SK-N-SH (cell line): ENCODE results near the gene BBC3. TPM values are rescaled to one million over a fixed set of nuclear protein-coding genes. Genes with fewer than 3 reads are reported as not detected.
A peak's percentile ranks its signal among the peaks of the same experiment; 100 is the strongest.

Experiments
- CTCF ChIA-PET: fragments of 300-600, 350-600 bp; formaldehyde crosslinking; extraction: SDS; loops from one replicate; lab custom pipeline; 2021; lab: Yijun Ruan, JAX
- POLR2A ChIA-PET: fragments of 350-600 bp; sonication (Branson Sonifier 250); formaldehyde crosslinking; extraction: SDS; loops from one replicate; lab custom pipeline; 2020; ENCODE audit warnings: antibody characterized with exemption, inconsistent platforms; lab: Yijun Ruan, JAX
- DNase-seq: peaks from one replicate; pipeline ENCODE4 v3.0.0; 2012
- H2AFZ ChIP-seq: fragments of 200-600 bp; sonication (generic); 2 replicates; pipeline ENCODE4 v1.8.1; 2016; ENCODE audit warnings: antibody characterized with exemption, mild to moderate bottlenecking, low read depth
- H3F3A ChIP-seq: fragments of 200-600 bp; sonication (generic); replicated peaks from 2 replicates; pipeline ENCODE3; 2016; ENCODE audit warnings: antibody characterized with exemption, mild to moderate bottlenecking; ENCODE audit not compliant: insufficient read depth
- H3K27ac ChIP-seq, 2 experiments: fragments of 200-500 bp in 1 of 2; fragments of 200-600 bp in 1 of 2; sonication (Bioruptor generic) in 1 of 2; sonication (generic), shearing (Covaris generic) in 1 of 2; 2 replicates each; pipeline versions ENCODE4 v1.5.1 to v1.6.1; 2014 to 2016; ENCODE audit warnings: low read depth in 2 of 2, inconsistent platforms in 1 of 2, low read length in 1 of 2, mild to moderate bottlenecking in 1 of 2, mixed read lengths in 1 of 2
- H3K27me3 ChIP-seq: fragments of 200-600 bp; sonication (generic), shearing (Covaris generic); 2 replicates; pipeline ENCODE4 v1.6.1; 2016; ENCODE audit warnings: mixed run types; ENCODE audit not compliant: insufficient read depth
- H3K36me3 ChIP-seq, 2 experiments: fragments of 200-500 bp in 1 of 2; fragments of 200-600 bp in 1 of 2; sonication (Bioruptor generic) in 1 of 2; sonication (generic) in 1 of 2; replicated peaks in 1 of 2; 2 replicates each; pipeline versions ENCODE3 to v1.5.1; 2014 to 2016; ENCODE audit warnings: low read length in 1 of 2, mild to moderate bottlenecking in 1 of 2; ENCODE audit not compliant: insufficient read depth in 2 of 2, control insufficient read depth in 1 of 2
- H3K4me1 ChIP-seq, 2 experiments: fragments of 200-500 bp in 1 of 2; fragments of 200-600 bp in 1 of 2; sonication (Bioruptor generic) in 1 of 2; sonication (generic), shearing (Covaris generic) in 1 of 2; 2 replicates each; pipeline versions ENCODE4 v1.5.1 to v1.6.1; 2014 to 2016; ENCODE audit warnings: low read depth in 1 of 2, low read length in 1 of 2, mixed run types in 1 of 2; ENCODE audit not compliant: insufficient read depth in 2 of 2, control insufficient read depth in 1 of 2
- H3K4me2 ChIP-seq: fragments of 200-600 bp; sonication (generic), shearing (Covaris generic); 2 replicates; pipeline ENCODE4 v1.6.1; 2017; ENCODE audit warnings: mixed run types
- H3K4me3 ChIP-seq, 2 experiments: fragments of 200-500 bp in 1 of 2; fragments of 200-600 bp in 1 of 2; sonication (Bioruptor generic) in 1 of 2; sonication (generic), shearing (Covaris generic) in 1 of 2; 2 replicates each; pipeline versions ENCODE4 v1.5.1 to v1.8.1; 2014 to 2016; ENCODE audit warnings: low read depth in 2 of 2, inconsistent platforms in 1 of 2, low read length in 1 of 2, mild to moderate bottlenecking in 1 of 2, mixed read lengths in 1 of 2, moderate library complexity in 1 of 2
- H3K79me2 ChIP-seq: fragments of 200-600 bp; sonication (generic); 2 replicates; pipeline ENCODE4 v1.8.1; 2017; ENCODE audit warnings: mild to moderate bottlenecking; ENCODE audit not compliant: insufficient read depth
- H3K9ac ChIP-seq: fragments of 200-600 bp; sonication (generic); 2 replicates; pipeline ENCODE4 v1.6.1; 2017; ENCODE audit warnings: mixed run types
- H3K9me2 ChIP-seq: fragments of 200-600 bp; sonication (generic); 2 replicates; pipeline ENCODE4 v1.6.1; 2017; ENCODE audit warnings: mixed run types
- H3K9me3 ChIP-seq: fragments of 200-600 bp; sonication (generic); 2 replicates; pipeline ENCODE4 v1.6.1; 2017; ENCODE audit warnings: mixed run types, mild to moderate bottlenecking, moderate library complexity
- H4K20me1 ChIP-seq: fragments of 200-600 bp; sonication (generic); 2 replicates; pipeline ENCODE4 v1.6.1; 2017; ENCODE audit warnings: mild to moderate bottlenecking, mixed run types; ENCODE audit not compliant: insufficient read depth
- ELF1 ChIP-seq: IDR thresholded peaks from 2 replicates; pipeline ENCODE4 v1.4.0; 2012
- MAX ChIP-seq: IDR thresholded peaks from 2 replicates; pipeline ENCODE4 v1.4.0; 2012; ENCODE audit warnings: low read depth
- MXI1 ChIP-seq: IDR thresholded peaks from 2 replicates; pipeline ENCODE4 v1.6.1; 2012; ENCODE audit warnings: mild to moderate bottlenecking, low read depth, low read length, improper control_type of control experiment
- NFIC ChIP-seq: IDR thresholded peaks from 2 replicates; pipeline ENCODE4 v1.4.0; 2012; ENCODE audit warnings: borderline replicate concordance
- SIN3A ChIP-seq: IDR thresholded peaks from 2 replicates; pipeline ENCODE4 v1.6.1; 2012; ENCODE audit warnings: low read depth, mild to moderate bottlenecking, low read length, moderate library complexity, borderline replicate concordance
- SMC3 ChIP-seq: IDR thresholded peaks from 2 replicates; pipeline ENCODE4 v1.6.1; 2012; ENCODE audit warnings: low read depth, low read length, improper control_type of control experiment
- TAF1 ChIP-seq: IDR thresholded peaks from 2 replicates; pipeline ENCODE4 v1.6.1; 2012; ENCODE audit warnings: low read depth, mild to moderate bottlenecking, low read length, moderate library complexity, borderline replicate concordance
- USF1 ChIP-seq: IDR thresholded peaks from 2 replicates; pipeline ENCODE4 v1.4.0; 2012; ENCODE audit warnings: low read depth, borderline replicate concordance
- whole genome bisulfite sequencing: methylation state at CpG from one replicate; pipeline ENCODE4 v1.1.6; 2017; ENCODE audit warnings: low lambda C conversion rate; 5-methylcytosine and 5-hydroxymethylcytosine counted together
- polyA plus RNA-seq, 3 experiments: library from polyadenylated mRNA; depleted of rRNA; stranded (reverse); fragments of >200 nt; gene quantifications; 2 replicates each; pipeline ENCODE4 v1.2.3, GENCODE V29; 2012
- TF ChIP-seq, protein P1 (sequence below): fragments of 200-600 bp; sonication (generic); IDR thresholded peaks from 2 replicates; pipeline ENCODE4 v1.6.1; 2017; ENCODE audit warnings: antibody characterized with exemption, mild to moderate bottlenecking, moderate library complexity
- TF ChIP-seq, protein P2 (sequence below): IDR thresholded peaks from 2 replicates; pipeline ENCODE4; 2012

Gene BBC3
- polyA plus RNA-seq, 1 of the 3 experiments (the other 2 are of a cell fraction): 14.5 TPM

- Histone ChIP-seq H3K79me2 (peaks cover 58% of the 10 kb centered on the region), H3K4me2 (peak overlapping the region; percentile 97), H3K4me3 (peak overlapping the region; percentile 49 to 93), H2AFZ (no peak overlapping the region), H3K36me3 (peaks cover 0 to 4% of the 10 kb centered on the region in 2 experiments), H3K27ac (peak overlapping the region; percentile 61 to 90), H3F3A (peaks cover 49% of the 10 kb centered on the region), H3K4me1 (peaks cover 26 to 37% of the 10 kb centered on the region in 2 experiments), H3K9me3 (no peaks in the 10 kb centered on the region), H3K9me2 (no peaks in the 10 kb centered on the region), H4K20me1 (peaks cover 29% of the 10 kb centered on the region), H3K9ac (peak overlapping the region; percentile 89), H3K27me3 (no peaks in the 10 kb centered on the region)
- CTCF ChIA-PET: interaction anchor here (22.3 kb wide), 1 partner anchor 15 kb away, joined by 520 read pairs; no protein-coding TSS in a partner anchor
- WGBS: 1% methylated on average over 17 of the region's 84 CpGs
- POLR2A ChIA-PET: interaction anchor here (2.4 kb wide), 1 partner anchor 14 kb away, joined by 10 read pairs; no protein-coding TSS in a partner anchor
- TF ChIP-seq MAX (peak; percentile 67; the same call in 1 of the 2 replicates), SIN3A (peak; percentile 27; the same call in 1 of the 2 replicates), USF1 (no peak), MXI1 (peak; percentile 72; the same call in 1 of the 2 replicates), SMC3 (peak; percentile 25; the same call in 1 of the 2 replicates)
- TF ChIP-seq, protein P1, sequence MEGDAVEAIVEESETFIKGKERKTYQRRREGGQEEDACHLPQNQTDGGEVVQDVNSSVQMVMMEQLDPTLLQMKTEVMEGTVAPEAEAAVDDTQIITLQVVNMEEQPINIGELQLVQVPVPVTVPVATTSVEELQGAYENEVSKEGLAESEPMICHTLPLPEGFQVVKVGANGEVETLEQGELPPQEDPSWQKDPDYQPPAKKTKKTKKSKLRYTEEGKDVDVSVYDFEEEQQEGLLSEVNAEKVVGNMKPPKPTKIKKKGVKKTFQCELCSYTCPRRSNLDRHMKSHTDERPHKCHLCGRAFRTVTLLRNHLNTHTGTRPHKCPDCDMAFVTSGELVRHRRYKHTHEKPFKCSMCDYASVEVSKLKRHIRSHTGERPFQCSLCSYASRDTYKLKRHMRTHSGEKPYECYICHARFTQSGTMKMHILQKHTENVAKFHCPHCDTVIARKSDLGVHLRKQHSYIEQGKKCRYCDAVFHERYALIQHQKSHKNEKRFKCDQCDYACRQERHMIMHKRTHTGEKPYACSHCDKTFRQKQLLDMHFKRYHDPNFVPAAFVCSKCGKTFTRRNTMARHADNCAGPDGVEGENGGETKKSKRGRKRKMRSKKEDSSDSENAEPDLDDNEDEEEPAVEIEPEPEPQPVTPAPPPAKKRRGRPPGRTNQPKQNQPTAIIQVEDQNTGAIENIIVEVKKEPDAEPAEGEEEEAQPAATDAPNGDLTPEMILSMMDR: peak; percentile 66
- TF ChIP-seq, all 33 proteins: peak for 5
- peak; percentile 86 for DNase-seq
These were observed 712 bp downstream of the BBC3 start for GRCh38 chr19:47230054-47230920.

DNA sequence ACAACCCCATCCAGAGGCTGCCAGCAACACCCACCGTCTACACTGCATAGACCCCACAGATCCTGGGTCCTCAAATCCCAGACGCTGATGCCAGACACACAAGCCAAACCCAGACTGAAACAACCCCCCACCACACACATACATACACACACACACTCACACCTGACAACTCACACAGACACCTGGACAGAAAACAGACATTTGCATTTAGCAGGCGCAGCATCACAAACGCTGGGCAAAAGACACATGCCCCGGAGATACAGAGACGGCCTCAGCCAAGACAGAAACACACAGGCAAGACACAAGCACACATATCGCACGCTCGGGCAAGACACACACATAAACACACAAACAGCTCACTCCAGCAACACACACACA, 1.3 kb downstream of the BBC3 start:
- ChIA-PET POLR2A (interaction anchor here (2.4 kb wide), 1 partner anchor 14 kb away, joined by 10 read pairs; no protein-coding TSS in a partner anchor), CTCF (interaction anchor here (22.3 kb wide), 1 partner anchor 16 kb away, joined by 520 read pairs; no protein-coding TSS in a partner anchor)
- H4K20me1 ChIP-seq: peaks cover 30% of the 10 kb centered on the region
- H3K27ac ChIP-seq: peak overlapping the region; percentile 1 to 90; a peak in 2 of 4 replicates
- 8% methylated on average over 9 of the region's 9 CpGs for WGBS
- peaks cover 46% of the 10 kb centered on the region for H3F3A ChIP-seq
- no peaks in the 10 kb centered on the region for H3K9me2 ChIP-seq
- H3K27me3 ChIP-seq: no peaks in the 10 kb centered on the region
- peaks cover 0 to 4% of the 10 kb centered on the region in 2 experiments for H3K36me3 ChIP-seq
- H3K9me3 ChIP-seq: no peaks in the 10 kb centered on the region
- H3K9ac ChIP-seq: peak overlapping the region; percentile 74
- peaks cover 27 to 37% of the 10 kb centered on the region in 2 experiments for H3K4me1 ChIP-seq
- TF ChIP-seq MXI1 (no peak; the same call in 1 of the 2 replicates), NFIC (no peak), TAF1 (no peak), ELF1 (no peak)
- TF ChIP-seq, protein P2, sequence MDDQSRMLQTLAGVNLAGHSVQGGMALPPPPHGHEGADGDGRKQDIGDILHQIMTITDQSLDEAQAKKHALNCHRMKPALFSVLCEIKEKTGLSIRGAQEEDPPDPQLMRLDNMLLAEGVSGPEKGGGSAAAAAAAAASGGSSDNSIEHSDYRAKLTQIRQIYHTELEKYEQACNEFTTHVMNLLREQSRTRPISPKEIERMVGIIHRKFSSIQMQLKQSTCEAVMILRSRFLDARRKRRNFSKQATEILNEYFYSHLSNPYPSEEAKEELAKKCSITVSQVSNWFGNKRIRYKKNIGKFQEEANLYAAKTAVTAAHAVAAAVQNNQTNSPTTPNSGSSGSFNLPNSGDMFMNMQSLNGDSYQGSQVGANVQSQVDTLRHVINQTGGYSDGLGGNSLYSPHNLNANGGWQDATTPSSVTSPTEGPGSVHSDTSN: no peak
- DNase-seq: peak; percentile 26
- no peak overlapping the region for H2AFZ ChIP-seq
- peak overlapping the region; percentile 96 for H3K4me2 ChIP-seq
- peaks cover 64% of the 10 kb centered on the region for H3K79me2 ChIP-seq
- H3K4me3 ChIP-seq: peak overlapping the region; percentile 49 to 93
